Activated T-helper 1 cell treated with Interleukin-2 at 50 U/mL for 16 hours (primary cell): ENCODE results near the gene NFKB2.

Experiments used
- DNase-seq: peaks from one replicate; pipeline ENCODE4 v3.0.0-alpha.2; 2020; ENCODE audit warnings: low read depth

The NFKB2 gene

GRCh38 chr10:102408728-102409603 is 13.5 kb downstream of the NFKB2 start:
- peak; percentile 47 for DNase-seq

- no peak for DNase-seq
Observed at GRCh38 chr10:102409604-102410428, 14.3 kb downstream of the NFKB2 start.

- DNase-seq: no peak
Observed at GRCh38 chr10:102410429-102411073, 15.0 kb downstream of the NFKB2 start.

GRCh38 chr10:102411341-102412255 is 16.1 kb downstream of the NFKB2 start:
- no peak for DNase-seq

- no peak for DNase-seq
Observed at GRCh38 chr10:102412293-102412692, 16.8 kb downstream of the NFKB2 start.

- DNase-seq: no peak
Observed at GRCh38 chr10:102413053-102413705, 17.7 kb downstream of the NFKB2 start.

- DNase-seq: no peak
Observed at GRCh38 chr10:102413806-102414561, 18.5 kb downstream of the NFKB2 start.

- no peak for DNase-seq
Observed at GRCh38 chr10:102414749-102415148, 19.2 kb downstream of the NFKB2 start.

GRCh38 chr10:102416283-102416682 is 20.8 kb downstream of the NFKB2 start:
- DNase-seq: no peak

GRCh38 chr10:102416695-102417094 is 21.2 kb downstream of the NFKB2 start:
- no peak for DNase-seq

- DNase-seq: no peak
Observed at GRCh38 chr10:102418622-102419268, 23.2 kb downstream of the NFKB2 start, which contains the start of gene PSD. TSS of gene PSD (minus strand) at chr10:102418785. CDS start at chr10:102417038, 1,747 bp downstream.

- peak; percentile 58 for DNase-seq
Observed at GRCh38 chr10:102419269-102420180, 24.0 kb downstream of the NFKB2 start.

- no peak for DNase-seq
Observed at GRCh38 chr10:102420181-102420713, 24.7 kb downstream of the NFKB2 start.

GRCh38 chr10:102420714-102421506 is 25.4 kb downstream of the NFKB2 start, which contains the start of gene FBXL15:
TSS of gene FBXL15 (plus strand) at chr10:102420836. CDS start at chr10:102421130, 294 bp downstream.
- DNase-seq: peak; percentile 89

- no peak for DNase-seq
Observed at GRCh38 chr10:102421507-102421756, 25.9 kb downstream of the NFKB2 start.

GRCh38 chr10:102421757-102422512 is 26.4 kb downstream of the NFKB2 start:
- no peak for DNase-seq
